ENCODE data around the gene APOD. TPM values are rescaled to one million over a fixed set of nuclear protein-coding genes. Genes with fewer than 3 reads are reported as not detected.

APOD gene
- total and polyA plus RNA-seq, 2 of the 8 experiments (the other 6 are each of a cell fraction or from before 2014, with no cell fraction given), result not detected

DNA sequence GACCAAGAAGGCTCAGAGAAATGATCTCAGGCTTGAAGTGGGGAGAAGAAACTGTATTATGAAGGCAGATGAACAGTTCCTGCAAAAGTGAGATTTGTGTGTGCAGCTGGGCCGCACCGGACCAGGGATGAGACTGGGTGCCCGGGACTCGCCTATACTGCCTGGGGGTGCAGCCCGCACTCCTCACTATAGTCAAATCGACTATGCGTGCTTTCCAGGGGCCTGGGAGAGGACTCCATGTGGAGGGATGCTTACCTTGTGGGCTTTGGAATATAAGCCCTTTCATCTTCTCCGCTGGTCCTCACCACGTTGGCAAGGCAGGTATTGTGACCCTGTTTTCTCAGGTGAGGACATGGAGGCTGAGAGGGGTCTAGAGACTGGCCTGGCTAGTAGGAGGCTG is 32.9 kb upstream of the APOD start:
- no peaks in the 10 kb centered on the region for H3K23me2 ChIP-seq (ENCODE audit: low read depth, low read length)
- DNase-seq (ENCODE audit: low read depth in 1 of 2, low spot score in 2 of 2), result no peak
- H3K36me3 ChIP-seq (ENCODE audit: control insufficient read depth in 2 of 4, insufficient read depth in 4 of 4, low read length in 3 of 4), result no peaks in the 10 kb centered on the region
- H3K23ac ChIP-seq (ENCODE audit: insufficient read length), result no peak overlapping the region
- H4K5ac ChIP-seq (ENCODE audit: insufficient read length, low read depth, low read length), result no peak overlapping the region
- H3K4ac ChIP-seq (replicated peaks; ENCODE audit: insufficient read length, low read depth, low read length), result no peak overlapping the region
- H3K79me2 ChIP-seq (ENCODE audit: control insufficient read depth in 1 of 2, insufficient read depth in 2 of 2, low read length in 2 of 2), result no peaks in the 10 kb centered on the region
- CTCF ChIA-PET (ENCODE audit: partially characterized antibody), result no interaction called here
- TF ChIP-seq NRF1 (IDR thresholded peaks at IDR 0.05; ENCODE audit: low read depth, low read length) (no peak), TBP (IDR thresholded peaks at IDR 0.05; ENCODE audit: low read depth, low read length) (no peak), SUZ12 (IDR thresholded peaks at IDR 0.05; ENCODE audit: low read length) (no peak)
- TF ChIP-seq, protein P1, sequence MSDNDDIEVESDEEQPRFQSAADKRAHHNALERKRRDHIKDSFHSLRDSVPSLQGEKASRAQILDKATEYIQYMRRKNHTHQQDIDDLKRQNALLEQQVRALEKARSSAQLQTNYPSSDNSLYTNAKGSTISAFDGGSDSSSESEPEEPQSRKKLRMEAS (IDR thresholded peaks at IDR 0.05), result no peak
- no peak overlapping the region for H2BK20ac ChIP-seq (ENCODE audit: low read length)
- H3K9ac ChIP-seq (replicated peaks in 1 of 4; ENCODE audit: extremely low read depth in 1 of 4, low read depth in 3 of 4, low read length in 3 of 4), result no peak overlapping the region
- H2BK15ac ChIP-seq (ENCODE audit: low read length), result no peak overlapping the region
- POLR2A ChIA-PET (ENCODE audit: partially characterized antibody), result no interaction called here
- no peak overlapping the region for H3K56ac ChIP-seq (replicated peaks; ENCODE audit: insufficient read length, low read depth, low read length)
- no peaks in the 10 kb centered on the region for H3K27me3 ChIP-seq (replicated peaks in 1 of 4; ENCODE audit: control insufficient read depth in 3 of 4, extremely low read depth in 1 of 4, insufficient read depth in 3 of 4, low read length in 3 of 4)
- no peak overlapping the region for H2BK120ac ChIP-seq (replicated peaks; ENCODE audit: low read depth, low read length)
- no peaks in the 10 kb centered on the region for H3K4me1 ChIP-seq (replicated peaks in 1 of 4; ENCODE audit: control insufficient read depth in 3 of 4, insufficient read depth in 4 of 4, low read length in 3 of 4)
- H3K4me2 ChIP-seq (ENCODE audit: insufficient read depth in 1 of 2, low read depth in 2 of 2, low read length in 2 of 2), result no peak overlapping the region
- no peak overlapping the region for H4K8ac ChIP-seq (ENCODE audit: extremely low read depth, insufficient read depth, low read length)
- H2BK12ac ChIP-seq (ENCODE audit: low read depth, low read length), result no peak overlapping the region
- H2BK5ac ChIP-seq (ENCODE audit: low read depth, low read length), result no peak overlapping the region
- peaks cover 0 to 2% of the 10 kb centered on the region in 2 experiments; a peak in 1 of 4 replicates for H3K9me3 ChIP-seq (ENCODE audit: insufficient read depth in 2 of 2, low read depth in 1 of 2, low read length in 1 of 2)
- no peak overlapping the region for H3K4me3 ChIP-seq (ENCODE audit: extremely low read depth in 1 of 4, insufficient read depth in 2 of 4, low read depth in 3 of 4, low read length in 4 of 4)
- H4K91ac ChIP-seq (replicated peaks; ENCODE audit: insufficient read length, low read length), result no peak overlapping the region
- no peak overlapping the region for H2AFZ ChIP-seq (ENCODE audit: low read length)
- H3K18ac ChIP-seq (ENCODE audit: extremely low read depth, low read length), result no peak overlapping the region
- H3K14ac ChIP-seq (ENCODE audit: insufficient read length), result no peak overlapping the region
- no peak for FAIRE-seq
- no peaks in the 10 kb centered on the region; the same call in 1 of the 2 replicates for H3K79me1 ChIP-seq (ENCODE audit: low read depth, low read length)
- H4K20me1 ChIP-seq (replicated peaks in 1 of 2; ENCODE audit: control insufficient read depth in 1 of 2, insufficient read depth in 2 of 2, low read length in 2 of 2), result no peaks in the 10 kb centered on the region
- no peak overlapping the region for H3K27ac ChIP-seq (ENCODE audit: low read depth, low read length)
- no peak overlapping the region for H2AK5ac ChIP-seq (ENCODE audit: low read depth, low read length)
- 87% methylated on average over 7 of the region's 9 CpGs; no CpG with 5 or more reads in 1 of the 2 experiments for WGBS, 2 experiments (ENCODE audit: extremely low coverage in 1 of 2, insufficient coverage in 1 of 2, insufficient read length in 1 of 2, insufficient replicate concordance in 2 of 2, low coverage in 1 of 2, low lambda C conversion rate in 2 of 2, missing lambda C conversion rate in 1 of 2)
